ENCODE results near the gene ACOX1.

- TF ChIP-seq IRF3 (IDR thresholded peaks at IDR 0.05; ENCODE audit: low read depth, low read length) (no peak), CTCF (IDR thresholded peaks at IDR 0.05) (0 out of 2 replicates have a peak, but pooled peaks have one; percentile 41), CHD2 (IDR thresholded peaks at IDR 0.05; ENCODE audit: low read length, partially characterized antibody) (no peak), FOXJ3 (CRISPR knock-in tag; IDR thresholded peaks at IDR 0.05) (no peak), NRF1 (IDR thresholded peaks at IDR 0.05; ENCODE audit: low read depth, low read length) (no peak), NFIC (IDR thresholded peaks at IDR 0.05; ENCODE audit: borderline replicate concordance) (no peak), POLR2AphosphoS5 (IDR thresholded peaks at IDR 0.05; ENCODE audit: low read depth, low read length) (no peak), RCOR1 (IDR thresholded peaks at IDR 0.05; ENCODE audit: low read length) (no peak), EZH2phosphoT487 (IDR thresholded peaks at IDR 0.05; ENCODE audit: borderline replicate concordance, low read depth) (no peak), TAF1 (IDR thresholded peaks at IDR 0.05; ENCODE audit: borderline replicate concordance, low read depth, low read length) (no peak), TEAD4 (IDR thresholded peaks at IDR 0.05; ENCODE audit: borderline replicate concordance, insufficient read depth) (no peak), REST (IDR thresholded peaks at IDR 0.05; ENCODE audit: low read depth, low read length) (no peak)
These were observed 22.0 kb upstream of the ACOX1 start, which contains the start of gene CDK3 for GRCh38 chr17:76000755-76001521.

All from SK-N-SH (cell line).